WTC11 (cell line): ENCODE measurements around the gene OPN4. TPM values are rescaled to one million over a fixed set of nuclear protein-coding genes. Genes with fewer than 3 reads are reported as not detected.

Experiments used
- ATAC-seq: fragments of 200-7000 bp; cut with Tn5 transposase; 2 replicates; pipeline ENCODE4 v1.10.0; 2021; ENCODE audit warnings: mild to moderate bottlenecking, moderate library complexity
- CTCF ChIA-PET: fragments of 300-600 bp; sonication (Branson Sonifier 250); formaldehyde crosslinking; loops from one replicate; lab custom pipeline; 2021; ENCODE audit warnings: antibody characterized with exemption; lab: Charles Lee
- POLR2A ChIA-PET: fragments of 350-600 bp; sonication (Branson Sonifier 250); formaldehyde crosslinking; loops from one replicate; lab custom pipeline; 2021; ENCODE audit warnings: antibody characterized with exemption; lab: Charles Lee
- DNase-seq: peaks from one replicate; pipeline ENCODE4 v3.0.0; 2021; ENCODE audit warnings: low spot score
- H3K27ac Mint-ChIP-seq: 2 replicates; pipeline ENCODE4 v1.8.0; 2021; ENCODE audit warnings: mixed read lengths
- H3K27me3 Mint-ChIP-seq: 2 replicates; pipeline ENCODE4 v1.8.0; 2021; ENCODE audit warnings: low read depth, mild to moderate bottlenecking, moderate library complexity, mixed read lengths
- H3K36me3 Mint-ChIP-seq: 2 replicates; pipeline ENCODE4 v1.8.0; 2021; ENCODE audit warnings: mixed read lengths
- H3K4me1 Mint-ChIP-seq: 2 replicates; pipeline ENCODE4 v1.8.0; 2022; ENCODE audit warnings: mixed read lengths
- H3K4me3 Mint-ChIP-seq: 2 replicates; pipeline ENCODE4 v1.8.0; 2021; ENCODE audit warnings: mild to moderate bottlenecking, moderate library complexity, mixed read lengths
- H3K9me3 Mint-ChIP-seq: 2 replicates; pipeline ENCODE4 v1.8.0; 2021; ENCODE audit warnings: mixed read lengths
- ATF1 ChIP-seq: sonication (generic); formaldehyde crosslinking; IDR thresholded peaks from 2 replicates; pipeline ENCODE4 v1.8.1; 2023; ENCODE audit warnings: mild to moderate bottlenecking, moderate library complexity, missing genetic modification reagents
- CREB1 ChIP-seq: sonication (generic); formaldehyde crosslinking; IDR thresholded peaks from 2 replicates; pipeline ENCODE4 v1.8.0; 2023; ENCODE audit warnings: mild to moderate bottlenecking, missing genetic modification reagents
- CREM ChIP-seq: sonication (generic); formaldehyde crosslinking; IDR thresholded peaks from 2 replicates; pipeline ENCODE4 v1.8.1; 2022; ENCODE audit warnings: mild to moderate bottlenecking, missing genetic modification reagents, moderate library complexity
- E2F1 ChIP-seq: sonication (generic); formaldehyde crosslinking; IDR thresholded peaks from 2 replicates; pipeline ENCODE4 v1.8.0; 2022; ENCODE audit warnings: mild to moderate bottlenecking, missing genetic modification reagents
- ERG ChIP-seq: fragments of 250-450 bp; sonication (Bioruptor Pico); IDR thresholded peaks from 2 replicates; pipeline ENCODE4 v1.8.0; 2021; ENCODE audit warnings: mild to moderate bottlenecking
- GRHL2 ChIP-seq: fragments of 250-450 bp; sonication (Bioruptor Pico); IDR thresholded peaks from 2 replicates; pipeline ENCODE4 v1.8.0; 2022; ENCODE audit warnings: mild to moderate bottlenecking, moderate library complexity; ENCODE audit not compliant: insufficient replicate concordance, severe bottlenecking
- NR2C2 ChIP-seq: sonication (generic); formaldehyde crosslinking; IDR thresholded peaks from 2 replicates; pipeline ENCODE4 v1.8.0; 2022; ENCODE audit warnings: mild to moderate bottlenecking, missing genetic modification reagents
- PRDM15 ChIP-seq: sonication (generic); formaldehyde crosslinking; IDR thresholded peaks from 2 replicates; pipeline ENCODE4 v1.8.0; 2022; ENCODE audit warnings: missing genetic modification reagents
- RELA ChIP-seq: sonication (generic); formaldehyde crosslinking; IDR thresholded peaks from 2 replicates; pipeline ENCODE4 v1.8.1; 2022; ENCODE audit warnings: missing genetic modification reagents, mild to moderate bottlenecking, borderline replicate concordance
- RORB ChIP-seq: fragments of 250-450 bp; sonication (Bioruptor Pico); IDR thresholded peaks from 2 replicates; pipeline ENCODE4 v1.9.0; 2021; ENCODE audit warnings: mild to moderate bottlenecking
- SP1 ChIP-seq: sonication (generic); formaldehyde crosslinking; conservative IDR thresholded peaks from 2 replicates; pipeline ENCODE4 v1.8.1; 2022; ENCODE audit warnings: missing genetic modification reagents
- ZBTB21 ChIP-seq: sonication (generic); formaldehyde crosslinking; IDR thresholded peaks from 2 replicates; pipeline ENCODE4 v1.8.1; 2023; ENCODE audit warnings: mild to moderate bottlenecking, missing genetic modification reagents, borderline replicate concordance
- ZBTB43 ChIP-seq: sonication (generic); formaldehyde crosslinking; IDR thresholded peaks from 2 replicates; pipeline ENCODE4 v1.8.1; 2023; ENCODE audit warnings: mild to moderate bottlenecking, missing genetic modification reagents
- ZNF232 ChIP-seq: sonication (generic); formaldehyde crosslinking; IDR thresholded peaks from 2 replicates; pipeline ENCODE4 v1.8.0; 2022; ENCODE audit warnings: mild to moderate bottlenecking, missing genetic modification reagents
- ZNF281 ChIP-seq: sonication (generic); formaldehyde crosslinking; IDR thresholded peaks from 2 replicates; pipeline ENCODE4 v1.8.0; 2023; ENCODE audit warnings: mild to moderate bottlenecking, missing genetic modification reagents
- ZNF317 ChIP-seq: sonication (generic); formaldehyde crosslinking; IDR thresholded peaks from 2 replicates; pipeline ENCODE4 v1.8.1; 2023; ENCODE audit warnings: low read depth, mild to moderate bottlenecking, moderate library complexity, missing genetic modification reagents, borderline replicate concordance
- ZNF671 ChIP-seq: fragments of 250-450 bp; sonication (Bioruptor Pico); IDR thresholded peaks from 2 replicates; pipeline ENCODE4 v1.8.0; 2021; ENCODE audit warnings: mild to moderate bottlenecking
- ZSCAN18 ChIP-seq: fragments of 250-450 bp; sonication (Bioruptor Pico); IDR thresholded peaks from 2 replicates; pipeline ENCODE4 v2.1.2; 2022; ENCODE audit warnings: mild to moderate bottlenecking, moderate library complexity
- total RNA-seq: library from RNA; stranded (reverse); gene quantifications from 3 replicates; pipeline ENCODE4 v1.2.3, GENCODE V29; 2021

Gene OPN4
- total RNA-seq, 1 experiment from 2014 or later = not detected

GRCh38 chr10:86607674-86608073 lies 46.7 kb upstream of the OPN4 start:
- POLR2A ChIA-PET = no interaction called here
- Mint-ChIP-seq H3K36me3 (no peaks in the 10 kb centered on the region), H3K4me3 (no peak overlapping the region), H3K9me3 (peaks cover 4% of the 10 kb centered on the region; the same call in 1 of the 2 replicates), H3K27ac (no peak overlapping the region), H3K4me1 (no peaks in the 10 kb centered on the region), H3K27me3 (no peaks in the 10 kb centered on the region)
- no peak for ATAC-seq
- CTCF ChIA-PET = no interaction called here
- DNase-seq = no peak
- no peak for TF ChIP-seq CREB1
- TF ChIP-seq PRDM15 (CRISPR knock-in tag) = no peak
- TF ChIP-seq ZBTB43 = no peak
- TF ChIP-seq ZNF671 (CRISPR knock-in tag) = no peak
- TF ChIP-seq ZSCAN18 (CRISPR knock-in tag) = no peak
- TF ChIP-seq ZNF317 = no peak
- TF ChIP-seq E2F1 = no peak
- TF ChIP-seq ZBTB21 (CRISPR knock-in tag) = no peak

- no peak overlapping the region for H3K27ac Mint-ChIP-seq
- no peaks in the 10 kb centered on the region for H3K27me3 Mint-ChIP-seq
- peaks cover 4% of the 10 kb centered on the region; the same call in 1 of the 2 replicates for H3K9me3 Mint-ChIP-seq
- DNase-seq = no peak
- CTCF ChIA-PET = interaction anchor here (1.5 to 3.2 kb wide), 3 partner anchors 22 to 209 kb away, joined by 7 to 13 read pairs (median 9); no protein-coding TSS in a partner anchor
- H3K4me3 Mint-ChIP-seq = no peak overlapping the region
- TF ChIP-seq CREM (CRISPR knock-in tag) (no peak), RELA (CRISPR knock-in tag) (no peak), ATF1 (CRISPR knock-in tag) (no peak)
- TF ChIP-seq, all 79 proteins: peak for 0
- no peak for ATAC-seq
- Mint-ChIP-seq H3K36me3 (no peaks in the 10 kb centered on the region), H3K4me1 (no peaks in the 10 kb centered on the region)
- POLR2A ChIA-PET = no interaction called here
Observed at GRCh38 chr10:86609920-86610319, 44.4 kb upstream of the OPN4 start.

- H3K9me3 Mint-ChIP-seq = peaks cover 6% of the 10 kb centered on the region
- peak; percentile 56 for ATAC-seq
- POLR2A ChIA-PET = no interaction called here
- H3K27ac Mint-ChIP-seq = no peak overlapping the region
- H3K4me1 Mint-ChIP-seq = no peaks in the 10 kb centered on the region
- no peak overlapping the region for H3K4me3 Mint-ChIP-seq
- no peak for DNase-seq
- H3K36me3 Mint-ChIP-seq = no peaks in the 10 kb centered on the region
- H3K27me3 Mint-ChIP-seq = no peaks in the 10 kb centered on the region
- CTCF ChIA-PET = interaction anchor here (0.8 to 3.2 kb wide), 9 partner anchors 17 to 288 kb away, joined by 3 to 13 read pairs (median 4); no protein-coding TSS in a partner anchor
- TF ChIP-seq E2F1 = no peak
- no peak for TF ChIP-seq NR2C2
- no peak for TF ChIP-seq RORB
- TF ChIP-seq ZNF232 (CRISPR knock-in tag) = no peak
- no peak for TF ChIP-seq SP1 (CRISPR knock-in tag)
- TF ChIP-seq GRHL2 (CRISPR knock-in tag) = no peak
- TF ChIP-seq ERG = no peak
- TF ChIP-seq ZNF281 (CRISPR knock-in tag) = no peak
Observed at GRCh38 chr10:86611386-86611785, 43.0 kb upstream of the OPN4 start.
